ENCODE data around the gene HELZ2.

Gene HELZ2

GRCh38 chr20:63596423-63596822 is 22.4 kb upstream of the HELZ2 start:
- no peak for DNase-seq

- no peak for DNase-seq
Measured at GRCh38 chr20:63595416-63596127, 21.5 kb upstream of the HELZ2 start.

- DNase-seq = no peak
Measured at GRCh38 chr20:63594043-63594561, 20.1 kb upstream of the HELZ2 start.

- DNase-seq = no peak
Measured at GRCh38 chr20:63592661-63593060, 18.6 kb upstream of the HELZ2 start.

- no peak for DNase-seq
Measured at GRCh38 chr20:63591786-63592355, 17.8 kb upstream of the HELZ2 start.

GRCh38 chr20:63591147-63591533 is 17.1 kb upstream of the HELZ2 start:
- DNase-seq = no peak

- DNase-seq = no peak
Measured at GRCh38 chr20:63590218-63591146, 16.4 kb upstream of the HELZ2 start.

GRCh38 chr20:63589261-63590217 is 15.5 kb upstream of the HELZ2 start:
- DNase-seq = no peak

- no peak for DNase-seq
Measured at GRCh38 chr20:63588641-63589041, 14.6 kb upstream of the HELZ2 start.

GRCh38 chr20:63587776-63588591 is 13.9 kb upstream of the HELZ2 start:
- DNase-seq = no peak

- DNase-seq = no peak
Measured at GRCh38 chr20:63587256-63587655, 13.2 kb upstream of the HELZ2 start.

GRCh38 chr20:63586797-63587196 is 12.8 kb upstream of the HELZ2 start:
- no peak for DNase-seq

GRCh38 chr20:63585616-63586565 is 11.9 kb upstream of the HELZ2 start:
- DNase-seq = no peak

- no peak for DNase-seq
Measured at GRCh38 chr20:63582382-63583063, 8.5 kb upstream of the HELZ2 start.

GRCh38 chr20:63580796-63581461 is 6.9 kb upstream of the HELZ2 start:
- DNase-seq = peak; percentile 50

GRCh38 chr20:63579017-63579694 is 5.1 kb upstream of the HELZ2 start:
- no peak for DNase-seq

GRCh38 chr20:63578224-63579016 is 4.4 kb upstream of the HELZ2 start:
- no peak for DNase-seq

Measured in activated CD4-positive, alpha-beta T cell treated with anti-CD3 and anti-CD28 coated beads, Interleukin-2, amount 50 U/mL, for 16 hours (primary cell).